Endometrium (tissue), 2 donors: ENCODE results near the gene FCRLA.
"Not testable (repeated sequence)": the region's sequence is repeated elsewhere in the genome, so short reads cannot be mapped to it uniquely, and the experiment has no call there.

Experiments used
- FAIRE-seq: peaks from 2 replicates; lab custom pipeline; 2012; peaks lifted over from hg19 to GRCh38; lab: Jason Lieb, UNC
- donor health status: control.
- donor health status: control.

The FCRLA gene

GRCh38 chr1:161706113-161706481 is 932 bp upstream of the FCRLA start:
- no peak for FAIRE-seq

- no peak for FAIRE-seq
Measured at GRCh38 chr1:161707503-161707902, 474 bp downstream of the FCRLA start.

- FAIRE-seq = no peak
Measured at GRCh38 chr1:161709373-161709772, 2.3 kb downstream of the FCRLA start.

GRCh38 chr1:161710560-161710959 is 3.5 kb downstream of the FCRLA start:
- FAIRE-seq = no peak

GRCh38 chr1:161718559-161719324 is 11.7 kb downstream of the FCRLA start:
- no peak for FAIRE-seq

- no peak for FAIRE-seq
Measured at GRCh38 chr1:161719325-161719611, 12.2 kb downstream of the FCRLA start.

- FAIRE-seq = no peak
Measured at GRCh38 chr1:161720422-161720821, 13.4 kb downstream of the FCRLA start.

GRCh38 chr1:161720956-161721737 is 14.1 kb downstream of the FCRLA start, which contains the start of gene FCRLB:
FCRLB (plus strand) TSS chr1:161721544; CDS start chr1:161722673, 1,129 bp downstream.
- FAIRE-seq = no peak

GRCh38 chr1:161721738-161722343 is 14.8 kb downstream of the FCRLA start:
- FAIRE-seq = no peak

- no peak for FAIRE-seq
Measured at GRCh38 chr1:161722406-161722805, 15.4 kb downstream of the FCRLA start.

GRCh38 chr1:161723459-161724141 is 16.6 kb downstream of the FCRLA start:
- FAIRE-seq = no peak

- not testable (repeated sequence) for FAIRE-seq
Measured at GRCh38 chr1:161725258-161725907, 18.4 kb downstream of the FCRLA start.

- no peak for FAIRE-seq
Measured at GRCh38 chr1:161725908-161726472, 19.0 kb downstream of the FCRLA start.

- FAIRE-seq = no peak
Measured at GRCh38 chr1:161726473-161727255, 19.6 kb downstream of the FCRLA start.

- no peak for FAIRE-seq
Measured at GRCh38 chr1:161727256-161727924, 20.4 kb downstream of the FCRLA start.

GRCh38 chr1:161728376-161729226 is 21.6 kb downstream of the FCRLA start:
- FAIRE-seq = no peak

- no peak for FAIRE-seq
Measured at GRCh38 chr1:161730050-161730564, 23.1 kb downstream of the FCRLA start.

GRCh38 chr1:161731241-161731640 is 24.2 kb downstream of the FCRLA start:
- no peak for FAIRE-seq
